HepG2 (cell line): Measurements from ENCODE around the gene LHX3. TPM values are rescaled to one million over a fixed set of nuclear protein-coding genes. Genes with fewer than 3 reads are reported as not detected.

ENCODE experiments used
- ARNTL ChIP-seq: sonication (generic); formaldehyde crosslinking; IDR thresholded peaks from 2 replicates; pipeline ENCODE4 v1.4.0; 2020; ENCODE audit warnings: mild to moderate bottlenecking, missing genetic modification reagents
- EP300 ChIP-seq, 3 experiments: sonication (generic) in 1 of 3; formaldehyde crosslinking in 1 of 3; IDR thresholded peaks; 2 replicates each; pipeline versions ENCODE4 v1.5.1 to v1.6.1; 2011 to 2020; ENCODE audit warnings: low read depth in 2 of 3, low read length in 2 of 3, borderline replicate concordance in 1 of 3, improper control_type of control experiment in 1 of 3, mild to moderate bottlenecking in 1 of 3, missing genetic modification reagents in 1 of 3, moderate library complexity in 1 of 3
- ETV6 ChIP-seq: sonication (generic); formaldehyde crosslinking; conservative IDR thresholded peaks from 2 replicates; pipeline ENCODE4 v1.4.0; 2020; ENCODE audit warnings: missing genetic modification reagents
- HNF4G ChIP-seq, 2 experiments: sonication (generic) in 1 of 2; formaldehyde crosslinking in 1 of 2; IDR thresholded peaks; 2 replicates each; pipeline versions ENCODE4 v1.4.0 to v1.6.1; 2011 to 2020; ENCODE audit warnings: borderline replicate concordance in 2 of 2, low read depth in 2 of 2, mild to moderate bottlenecking in 2 of 2, low read length in 1 of 2, missing genetic modification reagents in 1 of 2, moderate library complexity in 1 of 2
- JUNB ChIP-seq: sonication (generic); formaldehyde crosslinking; IDR thresholded peaks from 2 replicates; pipeline ENCODE4 v1.8.0; 2022; ENCODE audit warnings: missing genetic modification reagents, mild to moderate bottlenecking, borderline replicate concordance
- KAT7 ChIP-seq: IDR thresholded peaks from 2 replicates; pipeline ENCODE4 v1.6.1; 2018; ENCODE audit warnings: borderline replicate concordance, missing compliant biosample characterization
- MTA1 ChIP-seq: sonication (generic); formaldehyde crosslinking; IDR thresholded peaks from 2 replicates; pipeline ENCODE4 v1.4.0; 2020; ENCODE audit warnings: missing genetic modification reagents, mild to moderate bottlenecking, borderline replicate concordance
- MYC ChIP-seq: sonication (generic); formaldehyde crosslinking; IDR thresholded peaks from 2 replicates; pipeline ENCODE4 v1.9.0; 2021; ENCODE audit warnings: missing genetic modification reagents, borderline replicate concordance
- PCBP2 ChIP-seq: fragments of 200-400 bp; formaldehyde crosslinking; optimal IDR thresholded peaks from 2 replicates; pipeline ENCODE3; 2018; ENCODE audit warnings: low read length, low read depth; ENCODE audit not compliant: poor library complexity, severe bottlenecking
- PTBP1 ChIP-seq: fragments of 200-400 bp; formaldehyde crosslinking; IDR thresholded peaks from 2 replicates; pipeline ENCODE4 v1.6.1; 2018; ENCODE audit warnings: low read length, low read depth; ENCODE audit not compliant: poor library complexity, severe bottlenecking
- RXRB ChIP-seq: IDR thresholded peaks from 2 replicates; pipeline ENCODE4 v1.6.1; 2016; ENCODE audit warnings: borderline replicate concordance, missing genetic modification reagents, missing compliant biosample characterization
- SOX6 ChIP-seq, 2 experiments: fragments of 450-650 bp in 1 of 2; sonication (generic) in 1 of 2; formaldehyde crosslinking in 1 of 2; IDR thresholded peaks; 2 replicates each; pipeline versions ENCODE4 v1.4.0 to v1.6.1; 2017 to 2020; ENCODE audit warnings: antibody characterized with exemption in 1 of 2, mild to moderate bottlenecking in 1 of 2, missing genetic modification reagents in 1 of 2
- ZFP41 ChIP-seq: sonication (generic); formaldehyde crosslinking; IDR thresholded peaks from 2 replicates; pipeline ENCODE4 v1.4.0; 2020; ENCODE audit warnings: mild to moderate bottlenecking, missing genetic modification reagents, borderline replicate concordance
- ZFYVE20 ChIP-seq: sonication (generic); formaldehyde crosslinking; IDR thresholded peaks from 2 replicates; pipeline ENCODE4 v1.8.0; 2023; ENCODE audit warnings: low read depth, mild to moderate bottlenecking, moderate library complexity, missing genetic modification reagents, borderline replicate concordance
- ZNF296 ChIP-seq: sonication (generic); formaldehyde crosslinking; conservative IDR thresholded peaks from 2 replicates; pipeline ENCODE4 v1.5.0; 2020; ENCODE audit warnings: mild to moderate bottlenecking, missing genetic modification reagents
- ZNF354B ChIP-seq: sonication (generic); formaldehyde crosslinking; IDR thresholded peaks from 2 replicates; pipeline ENCODE4 v1.8.0; 2022; ENCODE audit warnings: mild to moderate bottlenecking, missing genetic modification reagents
- polyA plus RNA-seq, 8 experiments: library from polyadenylated mRNA; depleted of rRNA in 3 of 8; stranded (reverse) in 7 of 8; unstranded in 1 of 8; fragments of >200 nt; fragmentation: Illumina TruSeq in 4 of 8; extraction: Trizol in 4 of 8; gene quantifications; 2 replicates each; pipeline versions ENCODE4 v1.2.1 to v1.2.3, GENCODE V29; 2011 to 2016; ENCODE audit warnings: low read depth in 4 of 8, missing spikeins in 1 of 8, mixed read lengths in 1 of 8; ENCODE audit not compliant: insufficient read depth in 1 of 8
- total RNA-seq, 5 experiments: library from RNA; depleted of rRNA; stranded (reverse); fragments of >200 nt; fragmentation: Illumina TruSeq; extraction: Trizol; gene quantifications; 2 replicates each; pipeline ENCODE4 v1.2.3, GENCODE V29; 2016; ENCODE audit warnings: low read depth in 1 of 5
- TF ChIP-seq, protein P1 (sequence below): sonication (generic); formaldehyde crosslinking; IDR thresholded peaks from 2 replicates; pipeline ENCODE4 v1.4.0; 2020; ENCODE audit warnings: missing genetic modification reagents
- TF ChIP-seq, protein P2 (sequence below): IDR thresholded peaks from 2 replicates; pipeline ENCODE4 v1.6.1; 2018; ENCODE audit warnings: missing genetic modification reagents, mild to moderate bottlenecking, missing compliant biosample characterization
- TF ChIP-seq, protein P3 (sequence below): IDR thresholded peaks from 2 replicates; pipeline ENCODE4 v1.6.1; 2016; ENCODE audit warnings: low read depth, control low read depth
- TF ChIP-seq, protein P4 (sequence below): IDR thresholded peaks from 2 replicates; pipeline ENCODE4 v1.6.1; 2012; ENCODE audit warnings: low read length, improper control_type of control experiment

LHX3 gene
- total and polyA plus RNA-seq, 2 of the 13 experiments (the other 11 are each of a cell fraction or from before 2014, with no cell fraction given) = not detected

DNA sequence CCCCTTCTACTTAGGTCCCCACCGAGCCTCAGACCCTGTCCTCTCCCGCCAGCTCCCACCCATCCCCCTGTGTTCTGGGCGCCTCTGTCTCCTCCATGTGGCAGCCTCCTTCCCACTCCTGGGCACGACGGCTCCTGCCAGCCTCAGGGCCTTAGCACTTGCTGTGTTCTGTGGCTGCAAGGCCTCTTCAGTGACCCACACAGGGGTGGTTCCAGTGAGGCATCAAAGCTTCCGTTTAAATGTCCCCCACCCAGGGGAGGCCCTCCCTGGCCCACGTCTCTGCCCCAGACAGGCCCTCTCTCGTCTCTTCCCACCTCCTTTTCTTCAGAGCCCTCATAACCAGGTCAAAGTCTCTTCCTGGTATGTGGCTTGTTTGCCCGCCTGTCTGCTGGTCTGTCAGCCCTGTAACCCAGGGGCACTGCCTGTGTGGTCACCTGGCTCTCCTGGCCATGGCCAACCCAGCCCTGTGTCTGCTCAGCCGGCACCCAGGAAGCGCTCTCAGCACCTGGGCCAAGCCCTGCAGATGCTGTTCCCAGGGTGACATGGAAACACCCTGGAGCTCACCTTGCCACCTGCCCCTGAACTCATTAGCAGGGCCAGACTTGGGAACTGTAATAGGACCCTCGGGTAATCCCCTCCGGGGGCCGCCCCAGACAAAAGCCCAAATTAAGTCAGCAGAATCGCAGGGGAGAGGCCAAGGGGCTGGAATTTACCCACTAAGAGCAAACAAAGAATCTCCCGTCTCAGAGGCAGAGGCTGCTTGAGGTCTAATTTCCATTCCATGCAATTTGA, 33.7 kb downstream of the LHX3 start (continued):
- TF ChIP-seq, protein P1, sequence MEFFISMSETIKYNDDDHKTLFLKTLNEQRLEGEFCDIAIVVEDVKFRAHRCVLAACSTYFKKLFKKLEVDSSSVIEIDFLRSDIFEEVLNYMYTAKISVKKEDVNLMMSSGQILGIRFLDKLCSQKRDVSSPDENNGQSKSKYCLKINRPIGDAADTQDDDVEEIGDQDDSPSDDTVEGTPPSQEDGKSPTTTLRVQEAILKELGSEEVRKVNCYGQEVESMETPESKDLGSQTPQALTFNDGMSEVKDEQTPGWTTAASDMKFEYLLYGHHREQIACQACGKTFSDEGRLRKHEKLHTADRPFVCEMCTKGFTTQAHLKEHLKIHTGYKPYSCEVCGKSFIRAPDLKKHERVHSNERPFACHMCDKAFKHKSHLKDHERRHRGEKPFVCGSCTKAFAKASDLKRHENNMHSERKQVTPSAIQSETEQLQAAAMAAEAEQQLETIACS (CRISPR knock-in tag) = no peak
- TF ChIP-seq SOX6 (IDR thresholded peaks at IDR 0.05) (no peak), SOX6 (CRISPR knock-in tag; IDR thresholded peaks at IDR 0.05) (no peak; the same call in 1 of the 2 replicates), MYC (no peak), ZNF354B (no peak), ZNF296 (no peak), ARNTL (no peak), JUNB (CRISPR knock-in tag) (no peak), ZFP41 (no peak), PTBP1 (no peak), PCBP2 (no peak), ZFYVE20 (CRISPR knock-in tag) (no peak), EP300 (IDR thresholded peaks at IDR 0.05; ENCODE audit: low read depth in 2 of 2, low read length in 2 of 2) (no peak), EP300 (CRISPR knock-in tag; IDR thresholded peaks at IDR 0.05; ENCODE audit: borderline replicate concordance) (0 out of 2 replicates have a peak, but pooled peaks have one; percentile 21), HNF4G (IDR thresholded peaks at IDR 0.05; ENCODE audit: borderline replicate concordance, low read depth, low read length) (peak; percentile 43), HNF4G (CRISPR knock-in tag; IDR thresholded peaks at IDR 0.05; ENCODE audit: borderline replicate concordance, low read depth) (no peak), ETV6 (CRISPR knock-in tag) (no peak), RXRB (CRISPR knock-in tag) (peak; percentile 30; the same call in 1 of the 2 replicates), KAT7 (CRISPR knock-in tag) (no peak), MTA1 (CRISPR knock-in tag) (peak; percentile 65; the same call in 1 of the 2 replicates)
- TF ChIP-seq, protein P2, sequence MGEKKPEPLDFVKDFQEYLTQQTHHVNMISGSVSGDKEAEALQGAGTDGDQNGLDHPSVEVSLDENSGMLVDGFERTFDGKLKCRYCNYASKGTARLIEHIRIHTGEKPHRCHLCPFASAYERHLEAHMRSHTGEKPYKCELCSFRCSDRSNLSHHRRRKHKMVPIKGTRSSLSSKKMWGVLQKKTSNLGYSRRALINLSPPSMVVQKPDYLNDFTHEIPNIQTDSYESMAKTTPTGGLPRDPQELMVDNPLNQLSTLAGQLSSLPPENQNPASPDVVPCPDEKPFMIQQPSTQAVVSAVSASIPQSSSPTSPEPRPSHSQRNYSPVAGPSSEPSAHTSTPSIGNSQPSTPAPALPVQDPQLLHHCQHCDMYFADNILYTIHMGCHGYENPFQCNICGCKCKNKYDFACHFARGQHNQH (CRISPR knock-in tag) = 0 out of 2 replicates have a peak, but pooled peaks have one; percentile 21
- TF ChIP-seq, protein P3, sequence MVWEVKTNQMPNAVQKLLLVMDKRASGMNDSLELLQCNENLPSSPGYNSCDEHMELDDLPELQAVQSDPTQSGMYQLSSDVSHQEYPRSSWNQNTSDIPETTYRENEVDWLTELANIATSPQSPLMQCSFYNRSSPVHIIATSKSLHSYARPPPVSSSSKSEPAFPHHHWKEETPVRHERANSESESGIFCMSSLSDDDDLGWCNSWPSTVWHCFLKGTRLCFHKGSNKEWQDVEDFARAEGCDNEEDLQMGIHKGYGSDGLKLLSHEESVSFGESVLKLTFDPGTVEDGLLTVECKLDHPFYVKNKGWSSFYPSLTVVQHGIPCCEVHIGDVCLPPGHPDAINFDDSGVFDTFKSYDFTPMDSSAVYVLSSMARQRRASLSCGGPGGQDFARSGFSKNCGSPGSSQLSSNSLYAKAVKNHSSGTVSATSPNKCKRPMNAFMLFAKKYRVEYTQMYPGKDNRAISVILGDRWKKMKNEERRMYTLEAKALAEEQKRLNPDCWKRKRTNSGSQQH (CRISPR knock-in tag) = no peak
- TF ChIP-seq, protein P4, sequence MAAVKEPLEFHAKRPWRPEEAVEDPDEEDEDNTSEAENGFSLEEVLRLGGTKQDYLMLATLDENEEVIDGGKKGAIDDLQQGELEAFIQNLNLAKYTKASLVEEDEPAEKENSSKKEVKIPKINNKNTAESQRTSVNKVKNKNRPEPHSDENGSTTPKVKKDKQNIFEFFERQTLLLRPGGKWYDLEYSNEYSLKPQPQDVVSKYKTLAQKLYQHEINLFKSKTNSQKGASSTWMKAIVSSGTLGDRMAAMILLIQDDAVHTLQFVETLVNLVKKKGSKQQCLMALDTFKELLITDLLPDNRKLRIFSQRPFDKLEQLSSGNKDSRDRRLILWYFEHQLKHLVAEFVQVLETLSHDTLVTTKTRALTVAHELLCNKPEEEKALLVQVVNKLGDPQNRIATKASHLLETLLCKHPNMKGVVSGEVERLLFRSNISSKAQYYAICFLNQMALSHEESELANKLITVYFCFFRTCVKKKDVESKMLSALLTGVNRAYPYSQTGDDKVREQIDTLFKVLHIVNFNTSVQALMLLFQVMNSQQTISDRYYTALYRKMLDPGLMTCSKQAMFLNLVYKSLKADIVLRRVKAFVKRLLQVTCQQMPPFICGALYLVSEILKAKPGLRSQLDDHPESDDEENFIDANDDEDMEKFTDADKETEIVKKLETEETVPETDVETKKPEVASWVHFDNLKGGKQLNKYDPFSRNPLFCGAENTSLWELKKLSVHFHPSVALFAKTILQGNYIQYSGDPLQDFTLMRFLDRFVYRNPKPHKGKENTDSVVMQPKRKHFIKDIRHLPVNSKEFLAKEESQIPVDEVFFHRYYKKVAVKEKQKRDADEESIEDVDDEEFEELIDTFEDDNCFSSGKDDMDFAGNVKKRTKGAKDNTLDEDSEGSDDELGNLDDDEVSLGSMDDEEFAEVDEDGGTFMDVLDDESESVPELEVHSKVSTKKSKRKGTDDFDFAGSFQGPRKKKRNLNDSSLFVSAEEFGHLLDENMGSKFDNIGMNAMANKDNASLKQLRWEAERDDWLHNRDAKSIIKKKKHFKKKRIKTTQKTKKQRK = no peak
